GM23338 (cell line): ENCODE results near the gene CAPN10. TPM values are rescaled to one million over a fixed set of nuclear protein-coding genes. Genes with fewer than 3 reads are reported as not detected.

Source experiments
- ATAC-seq: fragments of 200-7000 bp; cut with Tn5 transposase; 3 replicates; pipeline ENCODE4 v1.9.1; 2020
- DNase-seq: peaks from one replicate; pipeline ENCODE4 v3.0.0-alpha.2; 2015; ENCODE audit warnings: low spot score
- H2AFZ ChIP-seq: fragments of 200-600 bp; sonication (generic); 2 replicates; pipeline ENCODE4 v1.8.0; 2016; ENCODE audit warnings: antibody characterized with exemption, mild to moderate bottlenecking, moderate library complexity
- H3F3A ChIP-seq: fragments of 200-600 bp; sonication (generic); replicated peaks from 2 replicates; pipeline ENCODE4 v1.8.0; 2017; ENCODE audit warnings: antibody characterized with exemption, mixed run types, low read depth
- H3K27ac ChIP-seq: fragments of 200-600 bp; sonication (generic); 2 replicates; pipeline ENCODE4 v1.6.1; 2016; ENCODE audit warnings: low read depth
- H3K27me3 ChIP-seq: fragments of 200-600 bp; sonication (generic); 2 replicates; pipeline ENCODE4 v1.8.0; 2016; ENCODE audit warnings: mild to moderate bottlenecking, mixed run types, moderate library complexity; ENCODE audit not compliant: insufficient read depth
- H3K36me3 ChIP-seq: fragments of 200-600 bp; sonication (generic); 2 replicates; pipeline ENCODE4 v1.8.0; 2016; ENCODE audit warnings: mild to moderate bottlenecking; ENCODE audit not compliant: insufficient read depth
- H3K4me1 ChIP-seq: fragments of 200-600 bp; sonication (generic); 2 replicates; pipeline ENCODE4 v1.8.0; 2016; ENCODE audit warnings: mild to moderate bottlenecking, moderate library complexity; ENCODE audit not compliant: insufficient read depth
- H3K4me2 ChIP-seq: fragments of 200-600 bp; sonication (generic); 2 replicates; pipeline ENCODE4 v1.7.1; 2017; ENCODE audit warnings: mixed run types
- H3K4me3 ChIP-seq: fragments of 200-600 bp; sonication (generic); 2 replicates; pipeline ENCODE4 v1.6.1; 2016; ENCODE audit warnings: mixed run types
- H3K79me2 ChIP-seq: fragments of 200-600 bp; sonication (generic); replicated peaks from 2 replicates; pipeline ENCODE4 v1.8.0; 2017; ENCODE audit warnings: mild to moderate bottlenecking; ENCODE audit not compliant: insufficient read depth
- H3K9me2 ChIP-seq: fragments of 200-600 bp; sonication (generic); 2 replicates; pipeline ENCODE4 v1.8.0; 2017; ENCODE audit not compliant: insufficient read depth
- H4K20me1 ChIP-seq: fragments of 200-600 bp; sonication (generic); replicated peaks from 2 replicates; pipeline ENCODE4 v1.8.0; 2017; ENCODE audit warnings: mild to moderate bottlenecking; ENCODE audit not compliant: insufficient read depth
- H3K27ac Mint-ChIP-seq: 2 replicates; pipeline ENCODE4 v1.8.0; 2020; ENCODE audit warnings: inconsistent platforms, mild to moderate bottlenecking, moderate library complexity, mixed read lengths
- H3K27me3 Mint-ChIP-seq: 3 replicates; pipeline ENCODE4 v1.8.0; 2022; ENCODE audit warnings: low read depth, mild to moderate bottlenecking, moderate library complexity, mixed read lengths, inconsistent platforms; ENCODE audit not compliant: insufficient read depth, poor library complexity
- H3K36me3 Mint-ChIP-seq: 3 replicates; pipeline ENCODE4 v1.8.0; 2021; ENCODE audit warnings: low read depth, mild to moderate bottlenecking, inconsistent platforms, moderate library complexity, mixed read lengths
- H3K4me1 Mint-ChIP-seq: 3 replicates; pipeline ENCODE4 v1.8.0; 2020; ENCODE audit warnings: mild to moderate bottlenecking, inconsistent platforms, mixed read lengths
- H3K4me3 Mint-ChIP-seq: 3 replicates; pipeline ENCODE4 v1.8.0; 2021; ENCODE audit warnings: moderate library complexity, mild to moderate bottlenecking, inconsistent platforms, mixed read lengths
- H3K9me3 Mint-ChIP-seq: 3 replicates; pipeline ENCODE4 v1.8.0; 2020; ENCODE audit warnings: moderate library complexity, mild to moderate bottlenecking, inconsistent platforms, mixed read lengths
- CREB1 ChIP-seq: fragments of 250-450 bp; sonication (Bioruptor Pico); IDR thresholded peaks from 2 replicates; pipeline ENCODE4 v1.5.0; 2020; ENCODE audit warnings: low read depth, mild to moderate bottlenecking, moderate library complexity
- EZH2 ChIP-seq: fragments of 200-600 bp; sonication (generic); IDR thresholded peaks from one replicate; pipeline ENCODE4 v1.8.0; 2017; ENCODE audit warnings: antibody characterized with exemption, mild to moderate bottlenecking, low read depth; ENCODE audit not compliant: unreplicated experiment
- EZH2phosphoT487 ChIP-seq: fragments of 200-600 bp; sonication (generic); IDR thresholded peaks from one replicate; pipeline ENCODE4 v1.8.1; 2018; ENCODE audit warnings: antibody characterized with exemption; ENCODE audit not compliant: unreplicated experiment
- JUNB ChIP-seq: IDR thresholded peaks from one replicate; pipeline ENCODE4 v1.6.1; 2016; ENCODE audit warnings: antibody characterized with exemption; ENCODE audit not compliant: unreplicated experiment
- NANOG ChIP-seq: IDR thresholded peaks from 2 replicates; pipeline ENCODE4 v1.6.1; 2016; ENCODE audit warnings: antibody characterized with exemption, borderline replicate concordance
- STAT1 ChIP-seq: IDR thresholded peaks from one replicate; pipeline ENCODE4 v1.6.1; 2016; ENCODE audit warnings: antibody characterized with exemption; ENCODE audit not compliant: unreplicated experiment
- ZNF114 ChIP-seq: fragments of 250-450 bp; sonication (Bioruptor Pico); IDR thresholded peaks from 2 replicates; pipeline ENCODE4 v1.5.0; 2020; ENCODE audit warnings: mild to moderate bottlenecking, moderate library complexity
- ZNF462 ChIP-seq: fragments of 250-450 bp; sonication (Bioruptor Pico); IDR thresholded peaks from 2 replicates; pipeline ENCODE4 v1.5.0; 2020; ENCODE audit warnings: mild to moderate bottlenecking, moderate library complexity
- polyA plus RNA-seq: library from polyadenylated mRNA; unstranded; fragments of >200 nt; fragmentation: Nextera tagmentation; extraction: Ambion mirVana; gene quantifications from 2 replicates; pipeline ENCODE4 v1.2.1, GENCODE V29; 2016
- total RNA-seq: library from RNA; depleted of rRNA; stranded (reverse); fragments of >200 nt; shearing (Covaris generic); gene quantifications from 2 replicates; pipeline ENCODE4 v1.2.3, GENCODE V29; 2014
- TF ChIP-seq, protein P1 (sequence below): IDR thresholded peaks from 2 replicates; pipeline ENCODE4 v1.6.1; 2016; ENCODE audit warnings: antibody characterized with exemption
- TF ChIP-seq, protein P2 (sequence below): IDR thresholded peaks from one replicate; pipeline ENCODE4 v1.6.1; 2018; ENCODE audit warnings: antibody characterized with exemption; ENCODE audit not compliant: unreplicated experiment

Gene CAPN10
- total and polyA plus RNA-seq, 2 experiments from 2014 or later, result 30.2 to 59.8 TPM

GRCh38 chr2:240627736-240628506, 41.4 kb downstream of the CAPN10 start:
- TF ChIP-seq ZNF114 (CRISPR knock-in tag) (no peak), NANOG (no peak), JUNB (no peak), STAT1 (no peak), EZH2phosphoT487 (no peak)
- TF ChIP-seq, protein P1, sequence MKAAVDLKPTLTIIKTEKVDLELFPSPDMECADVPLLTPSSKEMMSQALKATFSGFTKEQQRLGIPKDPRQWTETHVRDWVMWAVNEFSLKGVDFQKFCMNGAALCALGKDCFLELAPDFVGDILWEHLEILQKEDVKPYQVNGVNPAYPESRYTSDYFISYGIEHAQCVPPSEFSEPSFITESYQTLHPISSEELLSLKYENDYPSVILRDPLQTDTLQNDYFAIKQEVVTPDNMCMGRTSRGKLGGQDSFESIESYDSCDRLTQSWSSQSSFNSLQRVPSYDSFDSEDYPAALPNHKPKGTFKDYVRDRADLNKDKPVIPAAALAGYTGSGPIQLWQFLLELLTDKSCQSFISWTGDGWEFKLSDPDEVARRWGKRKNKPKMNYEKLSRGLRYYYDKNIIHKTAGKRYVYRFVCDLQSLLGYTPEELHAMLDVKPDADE, result no peak
- TF ChIP-seq, protein P2, sequence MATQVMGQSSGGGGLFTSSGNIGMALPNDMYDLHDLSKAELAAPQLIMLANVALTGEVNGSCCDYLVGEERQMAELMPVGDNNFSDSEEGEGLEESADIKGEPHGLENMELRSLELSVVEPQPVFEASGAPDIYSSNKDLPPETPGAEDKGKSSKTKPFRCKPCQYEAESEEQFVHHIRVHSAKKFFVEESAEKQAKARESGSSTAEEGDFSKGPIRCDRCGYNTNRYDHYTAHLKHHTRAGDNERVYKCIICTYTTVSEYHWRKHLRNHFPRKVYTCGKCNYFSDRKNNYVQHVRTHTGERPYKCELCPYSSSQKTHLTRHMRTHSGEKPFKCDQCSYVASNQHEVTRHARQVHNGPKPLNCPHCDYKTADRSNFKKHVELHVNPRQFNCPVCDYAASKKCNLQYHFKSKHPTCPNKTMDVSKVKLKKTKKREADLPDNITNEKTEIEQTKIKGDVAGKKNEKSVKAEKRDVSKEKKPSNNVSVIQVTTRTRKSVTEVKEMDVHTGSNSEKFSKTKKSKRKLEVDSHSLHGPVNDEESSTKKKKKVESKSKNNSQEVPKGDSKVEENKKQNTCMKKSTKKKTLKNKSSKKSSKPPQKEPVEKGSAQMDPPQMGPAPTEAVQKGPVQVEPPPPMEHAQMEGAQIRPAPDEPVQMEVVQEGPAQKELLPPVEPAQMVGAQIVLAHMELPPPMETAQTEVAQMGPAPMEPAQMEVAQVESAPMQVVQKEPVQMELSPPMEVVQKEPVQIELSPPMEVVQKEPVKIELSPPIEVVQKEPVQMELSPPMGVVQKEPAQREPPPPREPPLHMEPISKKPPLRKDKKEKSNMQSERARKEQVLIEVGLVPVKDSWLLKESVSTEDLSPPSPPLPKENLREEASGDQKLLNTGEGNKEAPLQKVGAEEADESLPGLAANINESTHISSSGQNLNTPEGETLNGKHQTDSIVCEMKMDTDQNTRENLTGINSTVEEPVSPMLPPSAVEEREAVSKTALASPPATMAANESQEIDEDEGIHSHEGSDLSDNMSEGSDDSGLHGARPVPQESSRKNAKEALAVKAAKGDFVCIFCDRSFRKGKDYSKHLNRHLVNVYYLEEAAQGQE, result no peak
- H3K4me2 ChIP-seq, result no peak overlapping the region
- peaks cover 8% of the 10 kb centered on the region for H3K27me3 Mint-ChIP-seq
- H3K9me3 Mint-ChIP-seq, result peaks cover 13% of the 10 kb centered on the region
- H3K36me3 ChIP-seq, result no peaks in the 10 kb centered on the region
- H3K36me3 Mint-ChIP-seq, result peaks cover 2% of the 10 kb centered on the region; the same call in 1 of the 3 replicates
- ATAC-seq, result no peak
- no peak overlapping the region for H3K27ac Mint-ChIP-seq
- H3K79me2 ChIP-seq, result no peaks in the 10 kb centered on the region
- H2AFZ ChIP-seq, result no peak overlapping the region
- H3K4me1 Mint-ChIP-seq, result peaks cover 4% of the 10 kb centered on the region; the same call in 1 of the 3 replicates
- DNase-seq, result no peak
- no peak overlapping the region for H3K4me3 ChIP-seq
- no peaks in the 10 kb centered on the region for H3F3A ChIP-seq
- H3K4me3 Mint-ChIP-seq, result no peak overlapping the region
- H4K20me1 ChIP-seq, result no peaks in the 10 kb centered on the region
- no peak overlapping the region for H3K27ac ChIP-seq
- H3K27me3 ChIP-seq, result no peaks in the 10 kb centered on the region
- no peaks in the 10 kb centered on the region for H3K4me1 ChIP-seq
- H3K9me2 ChIP-seq, result no peaks in the 10 kb centered on the region

DNA sequence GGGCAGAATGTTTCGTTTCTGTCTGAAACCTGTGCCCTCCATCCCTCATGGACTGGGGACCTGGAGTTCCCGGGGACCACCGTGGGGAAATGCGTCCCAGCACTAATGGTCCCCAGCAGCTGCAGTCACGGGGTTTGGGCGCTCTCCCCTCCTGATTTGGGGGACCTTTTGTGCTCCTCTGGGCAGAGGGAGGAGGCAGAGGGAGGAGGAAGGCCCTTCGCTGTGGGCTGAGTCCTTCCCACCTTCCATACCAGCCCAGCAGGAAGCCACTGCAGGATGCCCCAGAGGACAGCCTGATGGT, 41.9 kb downstream of the CAPN10 start:
- Mint-ChIP-seq H3K36me3 (peaks cover 6% of the 10 kb centered on the region; the same call in 2 of the 3 replicates), H3K9me3 (peaks cover 18% of the 10 kb centered on the region), H3K27ac (no peak overlapping the region), H3K27me3 (peaks cover 8% of the 10 kb centered on the region), H3K4me1 (peaks cover 4% of the 10 kb centered on the region; the same call in 1 of the 3 replicates), H3K4me3 (no peak overlapping the region)
- Histone ChIP-seq H3K4me1 (no peaks in the 10 kb centered on the region), H3K27me3 (no peaks in the 10 kb centered on the region), H3K79me2 (no peaks in the 10 kb centered on the region), H3K4me2 (no peak overlapping the region), H3F3A (no peaks in the 10 kb centered on the region), H3K27ac (no peak overlapping the region), H3K4me3 (no peak overlapping the region), H3K9me2 (no peaks in the 10 kb centered on the region), H4K20me1 (no peaks in the 10 kb centered on the region), H3K36me3 (no peaks in the 10 kb centered on the region), H2AFZ (no peak overlapping the region)
- no peak for DNase-seq
- TF ChIP-seq CREB1 (CRISPR knock-in tag) (no peak), ZNF462 (CRISPR knock-in tag) (no peak), EZH2 (no peak), EZH2phosphoT487 (no peak), JUNB (no peak)
- no peak for ATAC-seq
